HepG2 (cell line): ENCODE measurements around the gene MALRD1. TPM values are rescaled to one million over a fixed set of nuclear protein-coding genes. Genes with fewer than 3 reads are reported as not detected.
"Not testable (repeated sequence)": the region's sequence is repeated elsewhere in the genome, so short reads cannot be mapped to it uniquely, and the experiment has no call there.

Experiments
- ATAC-seq: fragments of 200-7000 bp; cut with Tn5 transposase; 3 replicates; pipeline ENCODE4 v1.9.1; 2020; ENCODE audit warnings: mild to moderate bottlenecking, moderate library complexity
- BruUV-seq: library from RNA; stranded (reverse); fragments of 400-500 nt; replicated peaks from 2 replicates; lab custom pipeline; 2021; lab: Mats Ljungman, UMichigan
- CTCF ChIA-PET: fragments of 300-600 bp; formaldehyde crosslinking; extraction: SDS; loops from one replicate; lab custom pipeline; 2021; ENCODE audit warnings: low total read pairs, inconsistent platforms, low intra/inter-chr PET ratio; lab: Yijun Ruan, JAX
- POLR2A ChIA-PET: fragments of 350-600 bp; sonication (Branson Sonifier 250); formaldehyde crosslinking; loops from one replicate; lab custom pipeline; 2020; ENCODE audit warnings: antibody characterized with exemption, inconsistent platforms; lab: Yijun Ruan, JAX
- DNase-seq: peaks from one replicate; pipeline ENCODE4 v3.0.0-alpha.2; 2015; ENCODE audit warnings: low spot score
- FAIRE-seq: peaks from 3 replicates; lab custom pipeline; 2011; peaks lifted over from hg19 to GRCh38; lab: Jason Lieb, UNC
- H2AFZ ChIP-seq: one replicate; pipeline ENCODE4 v1.6.1; 2011; ENCODE audit warnings: low read length, inconsistent platforms
- H3K27ac ChIP-seq: fragments of 300-600 bp; 3 replicates; pipeline ENCODE4 v1.8.0; 2011; ENCODE audit warnings: mixed run types, mild to moderate bottlenecking, mixed read lengths, low read length, inconsistent platforms; ENCODE audit not compliant: insufficient read depth; ENCODE audit errors: extremely low read length
- H3K27me3 ChIP-seq, 2 experiments: fragments of 200-600 bp in 1 of 2; 2 replicates in 1 of 2; 3 replicates in 1 of 2; pipeline versions ENCODE4 v1.6.0 to v1.8.0; 2011; ENCODE audit warnings: low read length in 2 of 2, mild to moderate bottlenecking in 2 of 2, moderate library complexity in 2 of 2, inconsistent platforms in 1 of 2; ENCODE audit not compliant: insufficient read depth in 2 of 2, control insufficient read depth in 1 of 2
- H3K36me3 ChIP-seq, 2 experiments: fragments of 200-600 bp in 1 of 2; replicated peaks in 1 of 2; 2 replicates in 1 of 2; 3 replicates in 1 of 2; pipeline versions ENCODE4 v1.5.1 to v1.8.0; 2011; ENCODE audit warnings: low read length in 2 of 2, inconsistent platforms in 1 of 2; ENCODE audit not compliant: insufficient read depth in 2 of 2, control insufficient read depth in 1 of 2
- H3K4me1 ChIP-seq: 2 replicates; pipeline ENCODE4 v1.5.1; 2012; ENCODE audit warnings: low read length, inconsistent platforms; ENCODE audit not compliant: insufficient read depth
- H3K4me2 ChIP-seq: 2 replicates; pipeline ENCODE4 v1.6.0; 2011; ENCODE audit warnings: low read depth, low read length, inconsistent platforms
- H3K4me3 ChIP-seq, 3 experiments: fragments of 200-600 bp in 1 of 3; sonication (generic), shearing (Covaris generic) in 1 of 3; replicated peaks in 1 of 3; 2 replicates each; pipeline ENCODE4 v1.5.1; 2011 to 2016; ENCODE audit warnings: low read length in 3 of 3, inconsistent platforms in 2 of 3, low read depth in 2 of 3, mild to moderate bottlenecking in 2 of 3, control low read depth in 1 of 3, mixed read lengths in 1 of 3; ENCODE audit not compliant: insufficient read depth in 1 of 3
- H3K79me2 ChIP-seq: one replicate; pipeline ENCODE4 v1.6.1; 2011; ENCODE audit warnings: low read length, inconsistent platforms; ENCODE audit not compliant: insufficient read depth
- H3K9ac ChIP-seq: 2 replicates; pipeline ENCODE4 v1.6.0; 2011; ENCODE audit warnings: mild to moderate bottlenecking, low read depth, low read length, inconsistent platforms; ENCODE audit not compliant: insufficient read depth
- H3K9me3 ChIP-seq: 2 replicates; pipeline ENCODE4 v1.5.1; 2012; ENCODE audit warnings: mild to moderate bottlenecking, low read length
- H4K20me1 ChIP-seq: 2 replicates; pipeline ENCODE4 v1.6.0; 2011; ENCODE audit warnings: inconsistent platforms, mild to moderate bottlenecking, low read length, moderate library complexity; ENCODE audit not compliant: insufficient read depth
- ATF7 ChIP-seq, 2 experiments: fragments of 450-650 bp in 1 of 2; sonication (generic) in 1 of 2; formaldehyde crosslinking in 1 of 2; IDR thresholded peaks; 2 replicates each; pipeline versions ENCODE4 v1.4.0 to v1.6.1; 2016 to 2020; ENCODE audit warnings: antibody characterized with exemption in 1 of 2, mild to moderate bottlenecking in 1 of 2, missing genetic modification reagents in 1 of 2
- DNMT3B ChIP-seq: conservative IDR thresholded peaks from 2 replicates; pipeline ENCODE4 v1.6.1; 2016; ENCODE audit warnings: missing biosample characterization, control low read depth
- PITX1 ChIP-seq: sonication (generic); formaldehyde crosslinking; IDR thresholded peaks from 2 replicates; pipeline ENCODE4 v1.5.1; 2020; ENCODE audit warnings: mild to moderate bottlenecking, missing genetic modification reagents
- YEATS4 ChIP-seq: sonication (generic); formaldehyde crosslinking; IDR thresholded peaks from 2 replicates; pipeline ENCODE4 v1.4.0; 2020; ENCODE audit warnings: missing genetic modification reagents, borderline replicate concordance
- ZFP90 ChIP-seq: sonication (generic); formaldehyde crosslinking; IDR thresholded peaks from 2 replicates; pipeline ENCODE4 v1.8.0; 2022; ENCODE audit warnings: missing genetic modification reagents, mild to moderate bottlenecking, inconsistent platforms, borderline replicate concordance
- ZNF44 ChIP-seq: sonication (generic); formaldehyde crosslinking; IDR thresholded peaks from 2 replicates; pipeline ENCODE4 v1.5.1; 2020; ENCODE audit warnings: mild to moderate bottlenecking, missing genetic modification reagents
- WGBS: methylation state at CpG from one replicate; pipeline ENCODE4 v1.1.6; 2017; ENCODE audit warnings: low lambda C conversion rate; 5-methylcytosine and 5-hydroxymethylcytosine counted together
- in situ Hi-C: cut with HindIII; loops from 2 replicates; pipeline ENCODE4 v1.10.0; 2017; ENCODE audit warnings: low pct_unique_long_range_greater_than_20kb; ENCODE audit not compliant: extremely low pct_ligation_motif_present
- intact Hi-C: fragments of 100-400 bp; cut with micrococcal nuclease; formaldehyde crosslinking; loops from one replicate; pipeline ENCODE4 v1.10.0; 2022; ENCODE audit not compliant: unreplicated experiment
- polyA plus RNA-seq, 8 experiments: library from polyadenylated mRNA; depleted of rRNA in 3 of 8; stranded (reverse) in 7 of 8; unstranded in 1 of 8; fragments of >200 nt; fragmentation: Illumina TruSeq in 4 of 8; extraction: Trizol in 4 of 8; gene quantifications; 2 replicates each; pipeline versions ENCODE4 v1.2.1 to v1.2.3, GENCODE V29; 2011 to 2016; ENCODE audit warnings: low read depth in 4 of 8, missing spikeins in 1 of 8, mixed read lengths in 1 of 8; ENCODE audit not compliant: insufficient read depth in 1 of 8
- total RNA-seq, 5 experiments: library from RNA; depleted of rRNA; stranded (reverse); fragments of >200 nt; fragmentation: Illumina TruSeq; extraction: Trizol; gene quantifications; 2 replicates each; pipeline ENCODE4 v1.2.3, GENCODE V29; 2016; ENCODE audit warnings: low read depth in 1 of 5
- TF ChIP-seq, protein P1 (sequence below): sonication (generic); formaldehyde crosslinking; IDR thresholded peaks from 2 replicates; pipeline ENCODE4 v1.4.0; 2020; ENCODE audit warnings: mild to moderate bottlenecking, missing genetic modification reagents

Gene MALRD1
- total and polyA plus RNA-seq, 2 of the 13 experiments (the other 11 are each of a cell fraction or from before 2014, with no cell fraction given) = 5.7 to 15.4 TPM

DNA sequence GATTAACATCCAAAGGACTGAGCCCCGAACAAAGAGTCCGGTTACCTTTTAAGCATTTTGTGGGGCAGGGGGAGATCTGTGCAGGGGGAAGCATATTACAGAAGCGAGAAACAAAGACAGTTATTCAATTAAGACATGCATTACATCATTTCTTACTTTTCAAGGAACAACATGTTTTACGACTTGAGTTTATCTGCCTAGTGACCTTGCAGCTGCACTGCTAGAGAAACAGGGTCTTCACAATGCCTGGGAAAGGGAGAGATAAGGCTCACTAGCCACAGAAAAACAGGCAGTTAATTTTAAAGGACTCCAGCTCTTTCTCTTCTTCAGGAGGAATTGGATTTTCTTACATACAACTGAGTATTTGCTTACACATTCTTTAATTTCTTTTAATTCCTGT is 693.5 kb downstream of the MALRD1 start:
- H3K27ac ChIP-seq; intact Hi-C loops; H2AFZ ChIP-seq; H3K9ac ChIP-seq; H4K20me1 ChIP-seq; H3K4me1 ChIP-seq; DNase-seq; FAIRE-seq; H3K4me3 ChIP-seq; ATAC-seq; in situ Hi-C loops; H3K27me3 ChIP-seq; CTCF ChIA-PET; H3K4me2 ChIP-seq; H3K9me3 ChIP-seq; POLR2A ChIA-PET; H3K36me3 ChIP-seq; BruUV-seq; H3K79me2 ChIP-seq; TF ChIP-seq ATF7 (CRISPR knock-in tag; IDR thresholded peaks at IDR 0.05): not testable (repeated sequence)
- WGBS = 59% methylated on average over 4 of the region's 4 CpGs
- TF ChIP-seq ATF7 (IDR thresholded peaks at IDR 0.05) = peak; percentile 27; the same call in 1 of the 2 replicates
- TF ChIP-seq, all 625 proteins: peak for 1; not testable (repeated sequence) for 624

DNA sequence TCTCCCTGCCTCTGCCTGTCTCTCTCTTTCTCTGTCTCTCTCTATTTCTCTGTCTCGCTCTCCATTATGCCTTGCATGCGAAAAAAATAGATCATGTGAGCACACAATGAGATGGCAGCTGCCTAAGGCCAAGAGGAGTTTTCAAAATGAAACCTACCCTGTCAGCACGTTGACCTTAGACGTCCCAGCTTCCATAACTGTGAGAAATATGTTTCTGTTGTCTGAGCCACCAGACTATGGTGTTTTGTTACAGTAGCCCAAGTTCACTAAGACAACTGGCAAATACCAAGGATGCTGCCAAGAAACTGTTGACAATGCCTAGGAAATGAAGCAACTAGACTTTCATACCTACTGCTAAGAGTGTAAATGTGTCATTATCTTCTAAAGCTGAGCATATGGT is 697.1 kb downstream of the MALRD1 start:
- intact Hi-C loops = no loop called here
- no peak for FAIRE-seq
- POLR2A ChIA-PET = no interaction called here

More for the DNA sequence above, 697.1 kb downstream of the MALRD1 start:
- TF ChIP-seq, protein P1, sequence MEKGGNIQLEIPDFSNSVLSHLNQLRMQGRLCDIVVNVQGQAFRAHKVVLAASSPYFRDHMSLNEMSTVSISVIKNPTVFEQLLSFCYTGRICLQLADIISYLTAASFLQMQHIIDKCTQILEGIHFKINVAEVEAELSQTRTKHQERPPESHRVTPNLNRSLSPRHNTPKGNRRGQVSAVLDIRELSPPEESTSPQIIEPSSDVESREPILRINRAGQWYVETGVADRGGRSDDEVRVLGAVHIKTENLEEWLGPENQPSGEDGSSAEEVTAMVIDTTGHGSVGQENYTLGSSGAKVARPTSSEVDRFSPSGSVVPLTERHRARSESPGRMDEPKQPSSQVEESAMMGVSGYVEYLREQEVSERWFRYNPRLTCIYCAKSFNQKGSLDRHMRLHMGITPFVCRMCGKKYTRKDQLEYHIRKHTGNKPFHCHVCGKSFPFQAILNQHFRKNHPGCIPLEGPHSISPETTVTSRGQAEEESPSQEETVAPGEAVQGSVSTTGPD (CRISPR knock-in tag) = no peak
- no peak for TF ChIP-seq ZNF44 (CRISPR knock-in tag)
- TF ChIP-seq DNMT3B (CRISPR knock-in tag) = no peak
- TF ChIP-seq ZFP90 (CRISPR knock-in tag) = no peak
- no peak for TF ChIP-seq PITX1
- TF ChIP-seq YEATS4 = no peak
- Histone ChIP-seq H3K79me2 (no peaks in the 10 kb centered on the region), H3K27me3 (no peaks in the 10 kb centered on the region), H3K36me3 (no peaks in the 10 kb centered on the region), H3K4me2 (no peak overlapping the region), H3K4me3 (no peak overlapping the region), H3K9me3 (no peaks in the 10 kb centered on the region), H3K4me1 (no peaks in the 10 kb centered on the region), H4K20me1 (no peaks in the 10 kb centered on the region), H3K9ac (no peak overlapping the region), H3K27ac (no peak overlapping the region), H2AFZ (no peak overlapping the region)
- CTCF ChIA-PET = no interaction called here
- in situ Hi-C loops = no loop called here
- WGBS = 33% methylated on average over 4 of the region's 4 CpGs
- ATAC-seq (no peak), DNase-seq (no peak)
- no TSS peak for BruUV-seq
